Kidney glomerular epithelial cell (primary cell): ENCODE results near the gene DKK1.

ENCODE experiments used
- DNase-seq: peaks from one replicate; lab custom pipeline; 2025; lab: John Stamatoyannopoulos, UW

The DKK1 gene

GRCh38 chr10:52313933-52314821 lies at the start of gene DKK1:
Gene DKK1, plus strand, starts transcription at chr10:52314281. Its CDS starts 154 bp downstream, at chr10:52314435.
- DNase-seq = peak; percentile 60

- DNase-seq = no peak
Observed at GRCh38 chr10:52265131-52265926, 48.8 kb upstream of the DKK1 start.

- no peak for DNase-seq
Observed at GRCh38 chr10:52266858-52267257, 47.2 kb upstream of the DKK1 start.

GRCh38 chr10:52268790-52269189 lies 45.3 kb upstream of the DKK1 start:
- no peak for DNase-seq

- no peak for DNase-seq
Observed at GRCh38 chr10:52269233-52269632, 44.8 kb upstream of the DKK1 start.

DNA sequence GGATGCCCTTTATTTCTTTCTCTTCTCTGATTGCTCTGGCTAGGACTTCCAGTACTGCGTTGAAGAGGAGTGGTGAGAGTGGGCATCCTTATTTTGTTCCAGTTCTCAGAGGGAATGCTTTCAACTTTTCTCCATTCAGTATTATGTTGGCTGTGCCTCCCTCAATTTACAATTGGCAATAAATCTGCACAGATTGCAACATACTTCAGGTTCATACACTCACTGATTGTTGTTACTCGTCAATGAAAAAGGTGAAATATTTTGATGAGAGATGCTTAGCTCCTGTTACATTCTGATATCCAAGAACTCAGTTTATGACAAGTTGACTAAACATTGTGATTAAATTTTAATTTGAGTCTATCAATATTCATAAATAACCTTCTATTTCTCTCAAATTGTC lies 37.9 kb upstream of the DKK1 start:
- no peak for DNase-seq

GRCh38 chr10:52276986-52277385 lies 37.1 kb upstream of the DKK1 start:
- DNase-seq = no peak

DNA sequence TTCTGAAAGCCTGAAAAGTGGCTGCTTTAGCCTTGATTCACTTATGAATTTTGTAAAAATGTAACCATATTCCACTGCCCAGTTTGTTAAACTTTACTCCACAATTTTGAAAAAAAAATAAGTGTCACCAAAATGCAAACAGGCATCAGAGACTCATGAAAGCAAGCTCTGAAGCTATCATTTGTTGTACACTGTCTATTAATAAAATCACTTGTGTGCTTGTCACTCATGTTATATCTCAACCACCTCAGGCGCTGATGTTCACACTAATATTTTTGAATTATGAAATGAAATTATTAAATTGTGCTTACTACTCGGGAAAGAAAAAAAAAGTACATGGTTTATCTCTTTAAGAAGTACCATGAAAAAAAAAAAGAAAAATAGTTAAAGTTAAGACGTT lies 34.5 kb upstream of the DKK1 start:
- no peak for DNase-seq

- no peak for DNase-seq
Observed at GRCh38 chr10:52280051-52280450, 34.0 kb upstream of the DKK1 start.

GRCh38 chr10:52283174-52283573 lies 30.9 kb upstream of the DKK1 start:
- DNase-seq = no peak

DNA sequence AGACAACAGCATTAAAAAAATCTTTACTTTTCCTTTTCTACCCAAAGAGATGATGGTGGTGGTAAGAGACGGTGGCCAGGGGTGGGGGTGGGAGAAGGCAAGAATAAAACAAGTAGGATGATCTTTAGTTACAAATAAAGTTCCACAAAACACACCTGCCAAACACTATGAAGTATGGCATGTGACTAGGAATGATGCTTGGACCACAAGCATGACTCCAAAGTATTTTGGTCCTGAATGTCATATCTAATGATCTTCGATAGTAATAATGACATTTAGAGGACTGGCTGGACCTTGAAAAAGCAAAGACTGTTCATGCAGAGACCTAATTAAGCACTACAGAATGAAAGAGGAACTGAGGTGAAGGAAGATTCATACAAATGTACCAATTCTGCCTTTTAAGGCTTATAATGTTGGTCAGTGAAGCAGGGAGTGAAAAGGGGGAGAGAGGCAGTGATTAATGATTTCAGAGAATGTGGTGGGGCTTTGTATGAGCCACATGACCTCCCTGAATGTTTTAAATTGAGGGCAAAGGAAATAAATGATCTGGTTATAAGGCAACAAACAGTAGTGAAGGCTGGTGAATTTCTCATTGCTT lies 29.6 kb upstream of the DKK1 start:
- peak; percentile 7 for DNase-seq

DNA sequence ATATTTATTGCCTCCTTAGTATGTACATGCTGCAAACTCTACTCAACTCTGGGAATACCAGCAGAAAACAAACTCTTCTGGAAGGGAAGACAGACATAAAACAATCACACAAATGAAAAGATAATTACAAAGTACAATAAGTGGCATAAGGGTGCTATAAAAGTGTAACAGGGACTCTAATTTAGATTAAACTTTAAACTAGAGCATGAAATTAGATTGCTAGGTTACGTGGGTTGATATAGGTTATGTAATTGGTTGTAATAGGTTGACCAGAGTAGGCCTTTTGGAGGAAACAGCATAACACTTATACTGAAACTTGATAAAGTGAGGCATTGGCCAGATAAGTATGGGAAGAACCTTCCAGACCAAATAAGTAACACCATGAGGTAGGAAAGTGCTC lies 26.2 kb upstream of the DKK1 start:
- DNase-seq = no peak

GRCh38 chr10:52297747-52298146 lies 16.3 kb upstream of the DKK1 start:
- DNase-seq = no peak

GRCh38 chr10:52300599-52301277 lies 13.3 kb upstream of the DKK1 start:
- DNase-seq = no peak

- DNase-seq = peak; percentile 72
Observed at GRCh38 chr10:52308251-52309031, 5.6 kb upstream of the DKK1 start.

GRCh38 chr10:52312942-52313255 lies 1.2 kb upstream of the DKK1 start:
- DNase-seq = no peak

- DNase-seq = no peak
Observed at GRCh38 chr10:52313256-52313932, 687 bp upstream of the DKK1 start.

- DNase-seq = no peak
Observed at GRCh38 chr10:52314822-52315552, 906 bp downstream of the DKK1 start.

GRCh38 chr10:52316001-52316400 lies 1.9 kb downstream of the DKK1 start:
- DNase-seq = no peak

DNA sequence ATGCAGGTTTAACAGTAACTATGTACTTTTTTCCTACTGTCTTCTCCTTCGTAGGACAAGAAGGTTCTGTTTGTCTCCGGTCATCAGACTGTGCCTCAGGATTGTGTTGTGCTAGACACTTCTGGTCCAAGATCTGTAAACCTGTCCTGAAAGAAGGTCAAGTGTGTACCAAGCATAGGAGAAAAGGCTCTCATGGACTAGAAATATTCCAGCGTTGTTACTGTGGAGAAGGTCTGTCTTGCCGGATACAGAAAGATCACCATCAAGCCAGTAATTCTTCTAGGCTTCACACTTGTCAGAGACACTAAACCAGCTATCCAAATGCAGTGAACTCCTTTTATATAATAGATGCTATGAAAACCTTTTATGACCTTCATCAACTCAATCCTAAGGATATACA lies 2.4 kb downstream of the DKK1 start:
- DNase-seq = no peak
